Activated CD4-positive, alpha-beta T cell treated with anti-CD3 and anti-CD28 coated beads, Interleukin-10, Interleukin-2, amounts not matched to agents 100 ng/mL and 50 ng/mL, durations not matched to agents 16 hours and 8 hours (primary cell): ENCODE data around the gene BMPR1A.
"Not testable (repeated sequence)": the region's sequence is repeated elsewhere in the genome, so short reads cannot be mapped to it uniquely, and the experiment has no call there.

Source experiments
- DNase-seq: peaks from one replicate; pipeline ENCODE4 v3.0.0-alpha.2; 2020

Gene BMPR1A

GRCh38 chr10:86853582-86853981, 97.2 kb downstream of the BMPR1A start:
- DNase-seq: not testable (repeated sequence)

GRCh38 chr10:86855513-86855912, 99.1 kb downstream of the BMPR1A start:
- no peak for DNase-seq

GRCh38 chr10:86856156-86856555, 99.7 kb downstream of the BMPR1A start:
- no peak for DNase-seq

- DNase-seq: no peak
These were observed 100.8 kb downstream of the BMPR1A start for GRCh38 chr10:86857128-86857721.

GRCh38 chr10:86858011-86858410, 101.6 kb downstream of the BMPR1A start:
- DNase-seq: no peak

GRCh38 chr10:86861351-86861750, 104.9 kb downstream of the BMPR1A start:
- DNase-seq: no peak

GRCh38 chr10:86862373-86862772, 106.0 kb downstream of the BMPR1A start:
- no peak for DNase-seq

- no peak for DNase-seq
These were observed 106.5 kb downstream of the BMPR1A start for GRCh38 chr10:86862786-86863483.

GRCh38 chr10:86863484-86863842, 107.0 kb downstream of the BMPR1A start:
- DNase-seq: no peak

- DNase-seq: not testable (repeated sequence)
These were observed 108.8 kb downstream of the BMPR1A start for GRCh38 chr10:86865011-86865811.

- no peak for DNase-seq
These were observed 110.7 kb downstream of the BMPR1A start for GRCh38 chr10:86867149-86867548.

GRCh38 chr10:86868353-86868752, 111.9 kb downstream of the BMPR1A start:
- no peak for DNase-seq

- DNase-seq: no peak
These were observed 114.3 kb downstream of the BMPR1A start for GRCh38 chr10:86870679-86871078.

- DNase-seq: no peak
These were observed 115.3 kb downstream of the BMPR1A start for GRCh38 chr10:86871563-86872183.

- no peak for DNase-seq
These were observed 116.3 kb downstream of the BMPR1A start for GRCh38 chr10:86872757-86873156.

GRCh38 chr10:86876748-86877147, 120.3 kb downstream of the BMPR1A start:
- peak; percentile 24 for DNase-seq

- no peak for DNase-seq
These were observed 122.7 kb downstream of the BMPR1A start for GRCh38 chr10:86878983-86879713.

GRCh38 chr10:86880971-86881370, 124.6 kb downstream of the BMPR1A start:
- DNase-seq: no peak

GRCh38 chr10:86888585-86889381, 132.4 kb downstream of the BMPR1A start:
- DNase-seq: peak; percentile 86

- no peak for DNase-seq
These were observed 133.6 kb downstream of the BMPR1A start for GRCh38 chr10:86889997-86890396.

- DNase-seq: no peak
These were observed 142.1 kb downstream of the BMPR1A start for GRCh38 chr10:86898511-86898910.

GRCh38 chr10:86899132-86899531, 142.7 kb downstream of the BMPR1A start:
- DNase-seq: no peak
